ENCODE results near the gene GLI1. TPM values are rescaled to one million over a fixed set of nuclear protein-coding genes. Genes with fewer than 3 reads are reported as not detected.
"Not testable (repeated sequence)": the region's sequence is repeated elsewhere in the genome, so short reads cannot be mapped to it uniquely, and the experiment has no call there.

The GLI1 gene
- total RNA-seq, 1 experiment from 2014 or later: 1.9 TPM

DNA sequence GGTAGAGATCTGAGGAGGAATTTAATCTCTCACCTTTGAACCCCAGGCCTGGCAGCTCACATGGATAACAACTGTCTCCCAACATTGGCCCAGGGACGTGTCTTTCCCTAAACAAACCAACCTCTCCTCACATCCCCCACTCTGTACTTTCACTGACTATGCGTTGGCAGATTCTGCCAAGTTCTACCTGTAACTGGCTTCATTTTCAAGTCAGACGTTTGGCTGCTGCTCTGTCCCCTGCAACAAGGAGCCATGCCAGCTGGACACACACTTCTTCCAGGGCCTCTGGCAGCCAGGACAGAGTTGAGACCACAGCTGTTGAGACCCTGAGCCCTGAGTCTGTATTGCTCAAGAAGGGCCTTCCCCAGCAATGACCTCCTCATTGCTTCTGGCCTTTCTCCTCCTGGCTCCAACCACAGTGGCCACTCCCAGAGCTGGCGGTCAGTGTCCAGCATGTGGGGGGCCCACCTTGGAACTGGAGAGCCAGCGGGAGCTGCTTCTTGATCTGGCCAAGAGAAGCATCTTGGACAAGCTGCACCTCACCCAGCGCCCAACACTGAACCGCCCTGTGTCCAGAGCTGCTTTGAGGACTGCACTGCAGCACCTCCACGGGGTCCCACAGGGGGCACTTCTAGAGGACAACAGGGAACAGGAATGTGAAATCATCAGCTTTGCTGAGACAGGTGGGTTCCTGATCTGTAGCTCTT is 24.9 kb upstream of the GLI1 start, which contains the start of gene INHBC:
Gene INHBC (plus strand): TSS at position 268 of the 707 bp plus-strand sequence. CDS start 103 bp downstream, at position 371.
- Histone ChIP-seq H3K9me2 (replicated peaks; ENCODE audit: insufficient read depth, low read length) (no peaks in the 10 kb centered on the region), H3K79me2 (ENCODE audit: low read length) (peaks cover 6% of the 10 kb centered on the region), H3K9ac (ENCODE audit: low read length) (no peak within 1 kb of the TSS), H3K4me2 (ENCODE audit: low read depth, low read length, poor library complexity, severe bottlenecking) (no peak within 1 kb of the TSS), H3K36me3 (ENCODE audit: insufficient read depth, low read length) (no peaks in the 10 kb centered on the region), H3K27ac (ENCODE audit: low read length) (no peak within 1 kb of the TSS), H3K9me3 (ENCODE audit: low read length) (no peaks in the 10 kb centered on the region), H4K20me1 (ENCODE audit: insufficient read depth, low read depth, low read length) (no peaks in the 10 kb centered on the region), H3K4me3 (ENCODE audit: low read length) (no peak within 1 kb of the TSS), H3K4me1 (ENCODE audit: low read length) (peaks cover 10% of the 10 kb centered on the region), H2AFZ (ENCODE audit: low read length) (no peak within 1 kb of the TSS), H3K27me3 (ENCODE audit: low read length) (peaks cover 4% of the 10 kb centered on the region; the same call in 1 of the 2 replicates)
- DNase-seq: no peak

DNA sequence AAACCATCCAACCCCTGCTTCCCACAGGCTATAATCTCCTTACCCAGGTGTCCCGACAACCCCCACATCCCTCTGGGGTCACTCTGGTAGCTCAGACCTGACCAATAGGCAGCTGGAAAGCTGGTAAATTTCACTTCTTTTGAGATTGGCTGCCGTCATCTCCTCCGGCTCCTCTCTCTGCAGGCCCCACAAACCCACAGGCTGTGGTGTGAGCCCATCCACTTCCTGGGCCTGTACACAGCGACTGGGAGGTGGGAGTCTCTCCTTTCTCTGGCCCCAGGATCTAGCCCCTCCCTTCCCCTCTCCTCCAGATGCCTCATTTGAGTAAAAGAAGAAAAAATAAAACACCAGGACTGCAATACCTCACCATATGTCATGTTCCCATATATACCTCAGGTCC is 24.3 kb upstream of the GLI1 start:
- H3K4me1 ChIP-seq (ENCODE audit: low read length): peaks cover 8% of the 10 kb centered on the region
- no peaks in the 10 kb centered on the region for H3K36me3 ChIP-seq (ENCODE audit: insufficient read depth, low read length)
- no peak overlapping the region for H3K27ac ChIP-seq (ENCODE audit: low read length)
- H3K79me2 ChIP-seq (ENCODE audit: low read length): peaks cover under 1% of the 10 kb centered on the region; the same call in 1 of the 2 replicates
- H3K27me3 ChIP-seq (ENCODE audit: low read length): peaks cover 4% of the 10 kb centered on the region; the same call in 1 of the 2 replicates
- no peaks in the 10 kb centered on the region for H3K9me2 ChIP-seq (replicated peaks; ENCODE audit: insufficient read depth, low read length)
- no peak overlapping the region for H3K4me2 ChIP-seq (ENCODE audit: low read depth, low read length, poor library complexity, severe bottlenecking)
- H4K20me1 ChIP-seq (ENCODE audit: insufficient read depth, low read depth, low read length): no peaks in the 10 kb centered on the region
- no peak overlapping the region for H2AFZ ChIP-seq (ENCODE audit: low read length)
- no peak overlapping the region for H3K4me3 ChIP-seq (ENCODE audit: low read length)
- DNase-seq: no peak
- H3K9me3 ChIP-seq (ENCODE audit: low read length): no peaks in the 10 kb centered on the region
- H3K9ac ChIP-seq (ENCODE audit: low read length): no peak overlapping the region

DNA sequence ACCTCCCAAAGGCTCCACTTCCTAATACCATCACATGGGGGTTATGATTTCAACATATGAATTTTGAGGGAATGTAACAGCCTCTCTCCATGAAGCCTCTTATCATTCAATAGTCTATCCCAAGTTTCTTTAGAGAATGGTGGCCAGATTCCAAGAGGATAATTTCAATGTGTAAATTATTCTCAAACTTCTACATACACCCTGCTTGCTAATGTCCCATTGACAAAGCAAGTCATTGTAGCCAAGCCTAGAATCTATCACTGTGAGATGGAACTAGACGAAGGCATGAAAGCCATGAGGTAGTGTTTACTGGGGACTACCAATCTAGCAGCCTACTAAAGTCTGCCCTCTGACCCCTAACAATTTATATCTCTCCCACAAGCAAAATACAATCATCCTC is 21.2 kb upstream of the GLI1 start:
- Histone ChIP-seq H3K9me3 (ENCODE audit: low read length) (no peaks in the 10 kb centered on the region), H3K27ac (ENCODE audit: low read length) (no peak overlapping the region), H3K4me2 (ENCODE audit: low read depth, low read length, poor library complexity, severe bottlenecking) (no peak overlapping the region), H3K4me3 (ENCODE audit: low read length) (no peak overlapping the region), H3K4me1 (ENCODE audit: low read length) (no peaks in the 10 kb centered on the region), H3K79me2 (ENCODE audit: low read length) (no peaks in the 10 kb centered on the region), H3K9me2 (replicated peaks; ENCODE audit: insufficient read depth, low read length) (no peaks in the 10 kb centered on the region), H3K36me3 (ENCODE audit: insufficient read depth, low read length) (no peaks in the 10 kb centered on the region), H2AFZ (ENCODE audit: low read length) (no peak overlapping the region), H3K27me3 (ENCODE audit: low read length) (peaks cover 4% of the 10 kb centered on the region; the same call in 1 of the 2 replicates), H3K9ac (ENCODE audit: low read length) (no peak overlapping the region), H4K20me1 (ENCODE audit: insufficient read depth, low read depth, low read length) (no peaks in the 10 kb centered on the region)
- no peak for DNase-seq

- no peaks in the 10 kb centered on the region for H3K4me1 ChIP-seq (ENCODE audit: low read length)
- H3K9ac ChIP-seq (ENCODE audit: low read length): no peak overlapping the region
- no peak overlapping the region for H2AFZ ChIP-seq (ENCODE audit: low read length)
- peaks cover 4% of the 10 kb centered on the region; the same call in 1 of the 2 replicates for H3K27me3 ChIP-seq (ENCODE audit: low read length)
- no peaks in the 10 kb centered on the region for H3K9me3 ChIP-seq (ENCODE audit: low read length)
- no peaks in the 10 kb centered on the region for H3K9me2 ChIP-seq (replicated peaks; ENCODE audit: insufficient read depth, low read length)
- no peak overlapping the region for H3K27ac ChIP-seq (ENCODE audit: low read length)
- no peak for DNase-seq
- H3K4me2 ChIP-seq (ENCODE audit: low read depth, low read length, poor library complexity, severe bottlenecking): no peak overlapping the region
- H3K4me3 ChIP-seq (ENCODE audit: low read length): no peak overlapping the region
- no peaks in the 10 kb centered on the region for H4K20me1 ChIP-seq (ENCODE audit: insufficient read depth, low read depth, low read length)
- H3K79me2 ChIP-seq (ENCODE audit: low read length): no peaks in the 10 kb centered on the region
- H3K36me3 ChIP-seq (ENCODE audit: insufficient read depth, low read length): no peaks in the 10 kb centered on the region
Measured at GRCh38 chr12:57439762-57440266, 19.8 kb upstream of the GLI1 start.

GRCh38 chr12:57441393-57441792 is 18.2 kb upstream of the GLI1 start:
- H3K27ac ChIP-seq (ENCODE audit: low read length); H3K27me3 ChIP-seq (ENCODE audit: low read length); H3K36me3 ChIP-seq (ENCODE audit: insufficient read depth, low read length); H4K20me1 ChIP-seq (ENCODE audit: insufficient read depth, low read depth, low read length); H3K4me3 ChIP-seq (ENCODE audit: low read length); H3K9me2 ChIP-seq (replicated peaks; ENCODE audit: insufficient read depth, low read length); H3K4me2 ChIP-seq (ENCODE audit: low read depth, low read length, poor library complexity, severe bottlenecking); H3K4me1 ChIP-seq (ENCODE audit: low read length); H3K9me3 ChIP-seq (ENCODE audit: low read length); H3K79me2 ChIP-seq (ENCODE audit: low read length); H2AFZ ChIP-seq (ENCODE audit: low read length); H3K9ac ChIP-seq (ENCODE audit: low read length): not testable (repeated sequence)
- peak; percentile 30 for DNase-seq

DNA sequence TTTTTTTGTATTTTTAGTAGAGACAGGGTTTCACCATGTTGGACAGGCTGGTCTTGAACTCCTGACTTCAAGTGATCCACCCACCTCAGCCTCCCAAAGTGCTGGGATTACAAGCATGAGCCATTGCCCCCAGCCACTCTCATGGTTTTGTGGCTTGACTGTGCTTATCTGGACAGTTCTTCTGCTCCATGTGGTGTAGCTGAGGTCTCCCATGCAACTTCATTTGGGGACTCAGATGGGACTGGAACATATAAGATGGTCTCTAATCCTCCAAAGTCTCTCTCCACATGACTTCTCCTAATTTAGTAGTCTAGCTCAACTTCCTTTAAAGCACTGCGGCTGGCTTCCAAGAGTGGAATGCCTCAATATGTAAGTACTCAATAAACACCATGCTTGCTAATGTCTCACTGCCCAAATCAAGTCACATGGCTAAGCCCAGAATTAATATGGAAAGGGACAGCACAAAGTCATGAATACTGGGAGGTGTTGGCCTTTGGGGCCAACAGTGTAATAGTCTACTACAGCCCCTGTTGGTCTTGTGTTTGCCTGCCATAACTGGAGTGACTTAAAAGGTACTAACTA is 17.6 kb upstream of the GLI1 start:
- Histone ChIP-seq H2AFZ (ENCODE audit: low read length) (no peak overlapping the region), H3K4me3 (ENCODE audit: low read length) (no peak overlapping the region), H4K20me1 (ENCODE audit: insufficient read depth, low read depth, low read length) (no peaks in the 10 kb centered on the region), H3K79me2 (ENCODE audit: low read length) (no peaks in the 10 kb centered on the region), H3K27ac (ENCODE audit: low read length) (no peak overlapping the region), H3K4me1 (ENCODE audit: low read length) (no peaks in the 10 kb centered on the region), H3K9ac (ENCODE audit: low read length) (no peak overlapping the region), H3K4me2 (ENCODE audit: low read depth, low read length, poor library complexity, severe bottlenecking) (no peak overlapping the region), H3K36me3 (ENCODE audit: insufficient read depth, low read length) (no peaks in the 10 kb centered on the region), H3K9me2 (replicated peaks; ENCODE audit: insufficient read depth, low read length) (no peaks in the 10 kb centered on the region), H3K27me3 (ENCODE audit: low read length) (peaks cover 4% of the 10 kb centered on the region; the same call in 1 of the 2 replicates), H3K9me3 (ENCODE audit: low read length) (no peaks in the 10 kb centered on the region)
- DNase-seq: peak; percentile 25

- H3K4me3 ChIP-seq (ENCODE audit: low read length); H3K79me2 ChIP-seq (ENCODE audit: low read length); H2AFZ ChIP-seq (ENCODE audit: low read length); H3K4me2 ChIP-seq (ENCODE audit: low read depth, low read length, poor library complexity, severe bottlenecking); H3K27me3 ChIP-seq (ENCODE audit: low read length); H4K20me1 ChIP-seq (ENCODE audit: insufficient read depth, low read depth, low read length); H3K27ac ChIP-seq (ENCODE audit: low read length); H3K9me2 ChIP-seq (replicated peaks; ENCODE audit: insufficient read depth, low read length); H3K36me3 ChIP-seq (ENCODE audit: insufficient read depth, low read length); H3K9me3 ChIP-seq (ENCODE audit: low read length); H3K4me1 ChIP-seq (ENCODE audit: low read length); DNase-seq; H3K9ac ChIP-seq (ENCODE audit: low read length): not testable (repeated sequence)
Measured at GRCh38 chr12:57444337-57444736, 15.2 kb upstream of the GLI1 start.

- no peak overlapping the region for H3K27ac ChIP-seq (ENCODE audit: low read length)
- DNase-seq: peak; percentile 28
- H3K9me2 ChIP-seq (replicated peaks; ENCODE audit: insufficient read depth, low read length): no peaks in the 10 kb centered on the region
- H3K4me2 ChIP-seq (ENCODE audit: low read depth, low read length, poor library complexity, severe bottlenecking): no peak overlapping the region
- no peak overlapping the region for H2AFZ ChIP-seq (ENCODE audit: low read length)
- no peaks in the 10 kb centered on the region for H3K36me3 ChIP-seq (ENCODE audit: insufficient read depth, low read length)
- H3K79me2 ChIP-seq (ENCODE audit: low read length): no peaks in the 10 kb centered on the region
- H3K9me3 ChIP-seq (ENCODE audit: low read length): no peaks in the 10 kb centered on the region
- no peaks in the 10 kb centered on the region for H3K4me1 ChIP-seq (ENCODE audit: low read length)
- H3K4me3 ChIP-seq (ENCODE audit: low read length): no peak overlapping the region
- no peaks in the 10 kb centered on the region for H3K27me3 ChIP-seq (ENCODE audit: low read length)
- H3K9ac ChIP-seq (ENCODE audit: low read length): no peak overlapping the region
- H4K20me1 ChIP-seq (ENCODE audit: insufficient read depth, low read depth, low read length): no peaks in the 10 kb centered on the region
Measured at GRCh38 chr12:57444744-57445143, 14.8 kb upstream of the GLI1 start.

Data from Karpas-422 (cell line).